ENCODE results near the gene RGS3.
"Not testable (repeated sequence)": the region's sequence is repeated elsewhere in the genome, so short reads cannot be mapped to it uniquely, and the experiment has no call there.

The RGS3 gene

GRCh38 chr9:113486327-113486726, 22.8 kb downstream of the RGS3 start:
- Histone ChIP-seq H3K27ac (ENCODE audit: poor library complexity, severe bottlenecking) (no peak overlapping the region), H3K9me3 (ENCODE audit: severe bottlenecking) (no peaks in the 10 kb centered on the region), H3K4me1 (ENCODE audit: insufficient read depth, poor library complexity, severe bottlenecking) (peaks cover 6% of the 10 kb centered on the region), H3K36me3 (ENCODE audit: low read depth) (no peaks in the 10 kb centered on the region), H3K4me3 (ENCODE audit: severe bottlenecking) (no peak overlapping the region), H3K27me3 (ENCODE audit: insufficient read depth, poor library complexity, severe bottlenecking) (no peaks in the 10 kb centered on the region)
- ATAC-seq (ENCODE audit: low read depth) (no peak), DNase-seq (ENCODE audit: low spot score) (no peak)
- TF ChIP-seq CTCF (IDR thresholded peaks at IDR 0.05; ENCODE audit: poor library complexity, severe bottlenecking), result no peak

- H3K4me3 ChIP-seq (ENCODE audit: severe bottlenecking), result no peak overlapping the region
- no peak for DNase-seq (ENCODE audit: low spot score)
- no peaks in the 10 kb centered on the region for H3K36me3 ChIP-seq (ENCODE audit: low read depth)
- no peaks in the 10 kb centered on the region for H3K27me3 ChIP-seq (ENCODE audit: insufficient read depth, poor library complexity, severe bottlenecking)
- H3K9me3 ChIP-seq (ENCODE audit: severe bottlenecking), result no peaks in the 10 kb centered on the region
- no peak for TF ChIP-seq CTCF (IDR thresholded peaks at IDR 0.05; ENCODE audit: poor library complexity, severe bottlenecking)
- peak; percentile 68 for ATAC-seq (ENCODE audit: low read depth)
- H3K4me1 ChIP-seq (ENCODE audit: insufficient read depth, poor library complexity, severe bottlenecking), result peaks cover 6% of the 10 kb centered on the region
- no peak overlapping the region for H3K27ac ChIP-seq (ENCODE audit: poor library complexity, severe bottlenecking)
Observed at GRCh38 chr9:113488071-113488470, 24.5 kb downstream of the RGS3 start.

- Histone ChIP-seq H3K9me3 (ENCODE audit: severe bottlenecking) (no peaks in the 10 kb centered on the region), H3K36me3 (ENCODE audit: low read depth) (no peaks in the 10 kb centered on the region), H3K4me3 (ENCODE audit: severe bottlenecking) (no peak overlapping the region), H3K27ac (ENCODE audit: poor library complexity, severe bottlenecking) (no peak overlapping the region), H3K27me3 (ENCODE audit: insufficient read depth, poor library complexity, severe bottlenecking) (no peaks in the 10 kb centered on the region), H3K4me1 (ENCODE audit: insufficient read depth, poor library complexity, severe bottlenecking) (peaks cover 6% of the 10 kb centered on the region)
- DNase-seq (ENCODE audit: low spot score) (no peak), ATAC-seq (ENCODE audit: low read depth) (no peak)
- TF ChIP-seq CTCF (IDR thresholded peaks at IDR 0.05; ENCODE audit: poor library complexity, severe bottlenecking), result no peak
Observed at GRCh38 chr9:113488490-113488889, 25.0 kb downstream of the RGS3 start.

GRCh38 chr9:113491147-113491546, 27.6 kb downstream of the RGS3 start:
- ATAC-seq (ENCODE audit: low read depth); H3K27ac ChIP-seq (ENCODE audit: poor library complexity, severe bottlenecking); H3K9me3 ChIP-seq (ENCODE audit: severe bottlenecking); H3K4me3 ChIP-seq (ENCODE audit: severe bottlenecking); H3K27me3 ChIP-seq (ENCODE audit: insufficient read depth, poor library complexity, severe bottlenecking); DNase-seq (ENCODE audit: low spot score); H3K36me3 ChIP-seq (ENCODE audit: low read depth); H3K4me1 ChIP-seq (ENCODE audit: insufficient read depth, poor library complexity, severe bottlenecking): not testable (repeated sequence)

GRCh38 chr9:113492343-113493202, 29.0 kb downstream of the RGS3 start:
- no peak for DNase-seq (ENCODE audit: low spot score)
- no peak for TF ChIP-seq CTCF (IDR thresholded peaks at IDR 0.05; ENCODE audit: poor library complexity, severe bottlenecking)
- ATAC-seq (ENCODE audit: low read depth), result peak; percentile 34; the same call in 1 of the 3 replicates

More at GRCh38 chr9:113492343-113493202, 29.0 kb downstream of the RGS3 start:
- Histone ChIP-seq H3K27ac (ENCODE audit: poor library complexity, severe bottlenecking) (no peak overlapping the region), H3K4me1 (ENCODE audit: insufficient read depth, poor library complexity, severe bottlenecking) (no peaks in the 10 kb centered on the region), H3K27me3 (ENCODE audit: insufficient read depth, poor library complexity, severe bottlenecking) (no peaks in the 10 kb centered on the region), H3K36me3 (ENCODE audit: low read depth) (no peaks in the 10 kb centered on the region), H3K9me3 (ENCODE audit: severe bottlenecking) (no peaks in the 10 kb centered on the region), H3K4me3 (ENCODE audit: severe bottlenecking) (no peak overlapping the region)

Data from RWPE2 (cell line).